ENCODE data around the gene BFSP1.

BFSP1 gene

DNA sequence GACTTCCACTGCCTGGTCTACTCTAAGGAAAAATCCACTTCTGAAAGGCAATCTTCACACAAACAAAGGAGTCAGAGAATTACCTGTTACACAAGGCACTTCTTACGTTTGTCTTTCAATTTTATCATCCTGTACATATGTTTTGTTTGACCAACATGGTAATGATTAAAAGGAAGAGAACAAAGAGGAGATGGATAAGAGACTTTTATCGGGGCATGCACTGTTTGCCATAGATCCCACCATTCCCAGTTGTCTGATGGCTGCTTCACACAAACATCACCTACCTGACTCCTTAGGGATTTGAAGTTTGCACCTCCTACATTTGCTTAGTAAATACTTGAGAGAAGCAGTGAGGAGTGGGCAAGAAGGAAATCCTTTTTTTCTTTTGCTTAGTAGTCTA, 87.1 kb downstream of the BFSP1 start (continued):
- TF ChIP-seq, protein P1, sequence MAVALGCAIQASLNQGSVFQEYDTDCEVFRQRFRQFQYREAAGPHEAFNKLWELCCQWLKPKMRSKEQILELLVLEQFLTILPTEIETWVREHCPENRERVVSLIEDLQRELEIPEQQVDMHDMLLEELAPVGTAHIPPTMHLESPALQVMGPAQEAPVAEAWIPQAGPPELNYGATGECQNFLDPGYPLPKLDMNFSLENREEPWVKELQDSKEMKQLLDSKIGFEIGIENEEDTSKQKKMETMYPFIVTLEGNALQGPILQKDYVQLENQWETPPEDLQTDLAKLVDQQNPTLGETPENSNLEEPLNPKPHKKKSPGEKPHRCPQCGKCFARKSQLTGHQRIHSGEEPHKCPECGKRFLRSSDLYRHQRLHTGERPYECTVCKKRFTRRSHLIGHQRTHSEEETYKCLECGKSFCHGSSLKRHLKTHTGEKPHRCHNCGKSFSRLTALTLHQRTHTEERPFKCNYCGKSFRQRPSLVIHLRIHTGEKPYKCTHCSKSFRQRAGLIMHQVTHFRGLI (tag by site-specific recombination; IDR thresholded peaks at IDR 0.05) = no peak
- TF ChIP-seq ZNF133 (tag by site-specific recombination; IDR thresholded peaks at IDR 0.05) = no peak
- no peak for TF ChIP-seq ELK4 (IDR thresholded peaks at IDR 0.05; ENCODE audit: borderline replicate concordance, low read depth, low read length)
- TF ChIP-seq ZFP3 (tag by site-specific recombination; IDR thresholded peaks at IDR 0.05; ENCODE audit: low read depth) = no peak
